SK-N-MC (cell line): ENCODE measurements around the gene DAZAP2.
A peak's percentile ranks its signal among the peaks of the same experiment; 100 is the strongest.

Experiments used
- DNase-seq: peaks from one replicate; pipeline ENCODE4 v3.0.0-alpha.2; 2011; ENCODE audit warnings: low read depth, low spot score
- H3K27ac ChIP-seq: fragments of 200-600 bp; sonication (generic); 2 replicates; pipeline ENCODE4 v1.5.1; 2016; ENCODE audit warnings: mixed run types
- H3K36me3 ChIP-seq: fragments of 200-600 bp; sonication (generic); 2 replicates; pipeline ENCODE4 v1.6.1; 2017; ENCODE audit warnings: antibody characterized with exemption, low read length, mixed read lengths; ENCODE audit not compliant: insufficient read depth
- H3K4me3 ChIP-seq: fragments of 200-600 bp; sonication (generic); 2 replicates; pipeline ENCODE4 v1.5.1; 2016
- H3K9ac ChIP-seq: fragments of 200-600 bp; sonication (generic); 2 replicates; pipeline ENCODE4 v1.8.0; 2017; ENCODE audit warnings: mixed run types, mixed read lengths; ENCODE audit not compliant: insufficient read length
- H3K9me3 ChIP-seq: fragments of 200-600 bp; sonication (generic); 2 replicates; pipeline ENCODE4 v1.6.1; 2017; ENCODE audit warnings: low read depth, mild to moderate bottlenecking, antibody characterized with exemption, low read length, moderate library complexity, mixed read lengths
- EZH2 ChIP-seq: fragments of 200-600 bp; sonication (generic); IDR thresholded peaks from one replicate; pipeline ENCODE4 v1.6.1; 2017; ENCODE audit warnings: antibody characterized with exemption
- FOXP2 ChIP-seq: optimal IDR thresholded peaks from 2 replicates; pipeline ENCODE3; 2011; ENCODE audit warnings: mild to moderate bottlenecking, moderate library complexity; ENCODE audit not compliant: insufficient read depth; ENCODE audit errors: extremely low read length, control extremely low read depth
- POLR2AphosphoS5 ChIP-seq: IDR thresholded peaks from 2 replicates; pipeline ENCODE4 v1.6.1; 2012; ENCODE audit warnings: mild to moderate bottlenecking, low read depth, low read length, borderline replicate concordance

Gene DAZAP2, protein sequence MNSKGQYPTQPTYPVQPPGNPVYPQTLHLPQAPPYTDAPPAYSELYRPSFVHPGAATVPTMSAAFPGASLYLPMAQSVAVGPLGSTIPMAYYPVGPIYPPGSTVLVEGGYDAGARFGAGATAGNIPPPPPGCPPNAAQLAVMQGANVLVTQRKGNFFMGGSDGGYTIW

DNA sequence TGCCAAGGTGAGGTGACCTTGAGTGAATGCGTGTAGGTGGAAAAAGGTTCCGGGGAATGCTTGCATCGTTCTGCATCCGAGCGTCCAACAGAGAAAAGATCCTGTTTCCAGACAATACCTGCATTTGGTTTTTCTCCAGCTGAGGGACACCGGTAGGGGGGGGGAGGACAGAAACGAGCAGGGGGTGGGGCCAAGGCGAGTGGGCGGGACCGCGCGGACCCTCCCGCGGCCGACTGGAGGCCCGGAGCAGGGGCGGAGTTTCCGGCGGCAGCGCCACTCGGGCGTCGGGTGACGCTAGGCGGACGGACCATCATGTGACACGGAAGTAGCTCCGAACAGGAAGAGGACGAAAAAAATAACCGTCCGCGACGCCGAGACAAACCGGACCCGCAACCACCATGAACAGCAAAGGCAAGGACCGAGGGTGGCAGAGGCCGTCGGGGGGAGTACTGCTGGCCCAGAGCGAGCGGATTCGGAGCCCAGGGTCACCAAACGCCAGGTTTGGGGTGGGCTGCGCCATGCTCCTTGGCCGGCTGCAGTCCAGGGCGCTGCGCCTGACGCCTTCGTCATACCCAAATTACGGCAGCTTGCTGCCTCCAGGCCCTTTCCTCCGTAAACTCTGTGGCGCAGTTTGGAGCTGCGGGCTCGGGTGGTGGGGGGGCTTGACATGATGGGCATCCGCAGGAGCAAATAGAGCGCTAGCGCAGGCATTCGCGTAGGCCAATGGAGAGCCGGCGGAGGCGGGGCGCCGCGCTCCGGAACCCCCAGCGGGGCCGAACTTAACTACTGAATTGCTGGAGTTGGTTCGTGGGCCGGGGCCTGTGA lies at the start of gene DAZAP2:
TSS of gene DAZAP2 (plus strand) at position 317 of the 825 bp plus-strand sequence. CDS start at position 399, 82 bp downstream.
- peak within 1 kb of the TSS; percentile 98 for H3K27ac ChIP-seq
- DNase-seq = peak; percentile 77
- peak within 1 kb of the TSS; percentile 94 for H3K4me3 ChIP-seq
- TF ChIP-seq EZH2 (no peak), POLR2AphosphoS5 (peak; percentile 64), FOXP2 (peak; percentile 19)
- H3K9me3 ChIP-seq = no peaks in the 10 kb centered on the region
- peak within 1 kb of the TSS; percentile 98 for H3K9ac ChIP-seq
- peaks cover 32% of the 10 kb centered on the region for H3K36me3 ChIP-seq

DNA sequence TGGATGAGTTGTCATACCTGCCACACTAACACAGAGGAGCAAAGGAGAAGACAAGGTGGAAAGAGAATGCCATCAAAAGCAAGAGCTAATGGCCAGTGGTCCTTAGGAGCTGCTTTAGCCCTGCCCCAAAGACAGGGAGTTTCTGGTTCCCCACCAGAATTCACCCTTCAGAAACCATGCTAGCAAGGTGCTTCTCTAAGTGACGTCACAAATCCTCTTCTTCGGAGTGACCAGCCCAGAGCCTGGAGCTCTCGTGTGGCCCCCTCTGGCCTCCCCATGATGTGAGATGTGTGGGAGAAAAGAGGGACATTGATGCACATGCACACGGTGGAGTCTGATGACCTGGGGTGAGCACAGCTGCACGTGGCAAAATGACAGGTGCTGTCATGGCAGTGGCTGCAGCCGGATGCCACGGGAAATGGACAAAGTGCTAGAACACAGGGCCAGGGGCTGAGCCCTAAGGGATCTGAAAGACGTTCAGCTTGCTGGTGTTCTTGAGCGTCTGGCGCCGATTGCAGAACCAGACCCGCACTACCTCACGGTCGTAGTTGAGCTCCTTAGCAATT lies 48.8 kb upstream of the DAZAP2 start:
- TF ChIP-seq EZH2 = no peak
- TF ChIP-seq FOXP2 = no peak
- no peak for TF ChIP-seq POLR2AphosphoS5
- Histone ChIP-seq H3K9me3 (no peaks in the 10 kb centered on the region), H3K27ac (no peak overlapping the region), H3K36me3 (peaks cover 4% of the 10 kb centered on the region; the same call in 1 of the 2 replicates), H3K4me3 (no peak overlapping the region), H3K9ac (no peak overlapping the region)
- DNase-seq = no peak

DNA sequence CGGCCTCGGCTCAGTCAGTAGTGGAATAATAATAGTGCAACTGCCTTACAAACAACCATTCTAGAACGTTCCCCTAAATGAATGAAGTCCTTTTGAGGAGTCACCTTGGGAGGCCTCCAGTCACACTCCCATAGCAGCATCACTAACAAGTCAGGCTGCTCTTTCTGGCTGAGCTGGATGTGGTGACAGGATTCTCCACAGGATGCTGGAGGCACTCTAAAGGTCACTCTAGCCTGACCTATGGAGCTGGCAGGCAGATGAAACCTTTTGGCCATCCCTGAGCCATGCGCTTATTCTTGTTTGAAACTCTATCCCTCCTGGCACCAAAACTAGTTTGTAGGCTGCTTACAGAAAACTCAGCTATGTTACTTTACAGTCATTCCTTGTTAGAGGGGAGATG lies 47.8 kb upstream of the DAZAP2 start:
- H3K36me3 ChIP-seq = peaks cover 4% of the 10 kb centered on the region; the same call in 1 of the 2 replicates
- H3K9me3 ChIP-seq = no peaks in the 10 kb centered on the region
- TF ChIP-seq POLR2AphosphoS5 = no peak
- no peak for TF ChIP-seq FOXP2
- TF ChIP-seq EZH2 = no peak
- DNase-seq = no peak
- no peak overlapping the region for H3K9ac ChIP-seq
- H3K27ac ChIP-seq = no peak overlapping the region
- H3K4me3 ChIP-seq = no peak overlapping the region

DNA sequence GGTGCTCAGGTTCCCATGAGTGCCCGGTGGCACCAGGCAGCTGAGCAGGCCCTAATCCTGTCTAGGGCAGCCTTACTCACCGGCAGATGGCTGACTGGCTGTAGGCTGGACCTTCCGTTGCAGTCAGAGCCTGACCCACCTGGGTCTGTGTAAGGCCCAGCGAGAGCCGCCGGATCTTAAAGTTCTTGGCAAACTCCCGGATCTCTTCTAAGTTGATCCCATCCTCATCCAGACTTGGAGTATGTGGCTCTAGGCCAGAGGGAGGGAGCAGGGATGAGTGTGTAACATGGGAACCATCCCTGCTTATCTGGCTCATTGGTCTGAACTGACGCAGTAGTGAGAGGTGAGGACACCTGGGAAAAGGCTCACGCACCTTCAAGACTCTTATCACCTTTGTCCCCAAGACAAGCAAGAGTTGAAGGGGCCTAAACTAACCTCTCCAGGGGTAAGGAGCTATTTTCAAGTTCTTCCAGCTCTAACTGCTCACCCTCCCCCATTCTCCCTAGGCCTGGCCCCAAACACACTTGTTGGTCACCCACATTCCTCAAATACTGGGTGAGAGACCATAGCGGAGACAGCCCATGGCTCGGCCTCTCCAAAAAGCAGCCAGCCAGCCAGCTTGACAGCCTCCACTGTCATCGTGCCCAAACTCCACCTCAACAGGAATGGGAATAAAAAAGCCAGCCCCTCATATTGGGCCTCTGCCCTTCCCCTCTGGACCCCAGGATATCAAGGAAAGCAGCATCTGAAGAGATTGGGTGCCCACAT lies 46.9 kb upstream of the DAZAP2 start:
- TF ChIP-seq EZH2 = no peak
- TF ChIP-seq FOXP2 = no peak
- no peak for TF ChIP-seq POLR2AphosphoS5
- H3K4me3 ChIP-seq = no peak overlapping the region
- DNase-seq = no peak
- H3K9me3 ChIP-seq = no peaks in the 10 kb centered on the region
- no peak overlapping the region for H3K27ac ChIP-seq
- H3K9ac ChIP-seq = no peak overlapping the region
- H3K36me3 ChIP-seq = peaks cover 4% of the 10 kb centered on the region; the same call in 1 of the 2 replicates

DNA sequence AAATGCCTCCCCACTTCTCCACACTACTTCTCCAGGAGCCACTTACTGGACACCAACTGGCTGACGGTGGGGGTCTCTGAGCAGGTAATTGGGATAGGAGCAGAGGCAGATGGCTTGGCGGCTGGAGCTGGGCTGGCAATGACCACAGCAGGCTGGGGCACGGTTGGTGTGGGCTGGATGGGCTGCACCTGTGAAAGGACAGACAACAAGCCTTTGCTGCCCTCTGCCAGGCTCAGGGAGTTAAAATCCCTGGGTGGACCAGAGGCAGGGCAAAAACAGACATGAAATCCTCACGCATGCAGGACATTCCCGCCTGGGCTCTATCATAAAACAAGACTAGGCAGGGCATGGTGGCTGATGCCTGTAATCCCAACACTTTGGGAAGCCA lies 46.3 kb upstream of the DAZAP2 start:
- no peak for DNase-seq
- Histone ChIP-seq H3K9ac (no peak overlapping the region), H3K4me3 (no peak overlapping the region), H3K9me3 (no peaks in the 10 kb centered on the region), H3K36me3 (peaks cover 4% of the 10 kb centered on the region; the same call in 1 of the 2 replicates), H3K27ac (no peak overlapping the region)
- no peak for TF ChIP-seq POLR2AphosphoS5

DNA sequence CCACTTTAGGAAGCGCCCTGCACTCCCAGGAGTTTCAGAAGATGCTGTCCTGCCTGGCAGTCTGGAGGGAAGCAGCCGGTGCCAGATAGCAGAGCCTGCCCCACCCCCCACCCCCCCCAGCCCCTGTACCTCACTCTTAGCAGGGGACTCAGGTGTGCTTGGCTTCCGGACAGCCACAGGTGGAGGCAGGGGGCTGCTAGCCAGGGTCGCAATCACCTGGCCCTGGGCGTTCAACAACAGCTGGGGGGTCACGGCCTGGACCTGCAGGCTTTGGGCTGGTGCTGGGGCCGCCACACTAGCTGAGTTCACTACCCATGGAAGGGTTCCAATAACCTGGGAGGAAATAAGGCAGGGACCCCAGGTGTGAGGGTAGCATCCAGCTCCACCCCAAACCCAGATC lies 42.8 kb upstream of the DAZAP2 start:
- Histone ChIP-seq H3K4me3 (no peak overlapping the region), H3K9me3 (no peaks in the 10 kb centered on the region), H3K9ac (no peak overlapping the region), H3K36me3 (peaks cover 4% of the 10 kb centered on the region; the same call in 1 of the 2 replicates), H3K27ac (no peak overlapping the region)
- no peak for DNase-seq
- TF ChIP-seq POLR2AphosphoS5 = no peak

DNA sequence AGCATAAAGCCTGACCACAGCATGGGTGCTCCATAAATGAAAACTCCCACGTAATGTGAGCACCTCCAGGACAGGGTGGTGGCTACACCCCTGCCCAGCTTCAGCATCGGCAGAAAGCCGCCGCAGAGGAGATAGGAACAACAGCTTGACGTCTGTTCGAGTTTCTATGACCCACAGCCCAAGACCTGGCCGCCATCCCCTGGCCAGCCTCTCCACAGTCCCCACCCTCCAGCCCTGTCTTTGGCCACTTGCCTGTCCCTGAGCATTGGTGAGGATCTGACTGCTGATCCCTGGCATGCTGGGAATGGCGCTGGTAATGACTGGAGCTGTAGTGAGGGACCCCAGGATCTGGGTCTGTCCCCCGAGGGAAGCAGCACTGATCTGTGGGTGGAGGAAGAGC lies 42.1 kb upstream of the DAZAP2 start:
- Histone ChIP-seq H3K36me3 (peaks cover 4% of the 10 kb centered on the region; the same call in 1 of the 2 replicates), H3K9ac (no peak overlapping the region), H3K27ac (no peak overlapping the region), H3K9me3 (no peaks in the 10 kb centered on the region), H3K4me3 (no peak overlapping the region)
- DNase-seq = no peak
- TF ChIP-seq EZH2 = no peak
- TF ChIP-seq FOXP2 = no peak
- no peak for TF ChIP-seq POLR2AphosphoS5

DNA sequence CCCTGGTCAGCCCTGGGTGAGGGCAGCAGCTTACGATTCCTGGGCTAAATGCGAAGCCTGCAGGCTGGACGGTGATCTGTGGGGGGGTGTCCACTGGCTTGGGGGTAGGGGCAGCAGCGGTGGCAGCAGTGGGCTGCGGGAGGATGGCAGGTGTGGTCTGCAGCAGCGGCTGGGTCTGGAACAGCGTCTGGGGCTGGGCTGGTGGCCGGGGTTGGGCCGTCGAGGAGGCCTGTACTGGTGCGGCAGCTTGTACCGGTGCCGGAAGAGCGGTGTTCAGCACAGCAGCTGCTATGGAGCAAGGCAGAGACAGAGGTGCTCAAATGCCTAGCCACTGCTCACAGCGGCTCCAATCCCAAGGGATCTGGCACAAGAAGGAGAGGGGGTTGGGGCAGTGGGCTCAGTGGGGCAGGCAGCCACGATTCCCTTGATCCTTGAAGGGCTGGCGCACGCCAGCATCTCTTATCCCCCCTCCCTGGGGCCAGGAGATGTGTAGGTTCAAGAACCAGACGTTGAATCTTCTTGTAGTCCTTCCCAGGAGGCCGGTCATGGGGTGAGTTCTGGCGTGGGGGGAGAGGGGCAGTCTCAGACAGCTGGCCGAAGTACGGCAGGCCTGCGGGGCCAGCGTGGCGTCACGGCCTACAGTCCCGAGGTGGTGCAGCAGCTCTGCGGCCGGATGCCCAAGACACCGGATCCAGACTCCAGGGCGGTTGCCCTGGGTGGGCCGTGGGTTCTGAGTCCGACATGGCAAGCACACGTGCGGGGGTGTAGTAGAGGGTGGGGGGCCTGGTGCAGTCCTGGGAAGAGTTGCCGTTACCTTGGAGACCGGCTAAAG lies 40.7 kb upstream of the DAZAP2 start:
- Histone ChIP-seq H3K27ac (no peak overlapping the region), H3K36me3 (no peaks in the 10 kb centered on the region), H3K9ac (no peak overlapping the region), H3K4me3 (no peak overlapping the region), H3K9me3 (no peaks in the 10 kb centered on the region)
- TF ChIP-seq POLR2AphosphoS5 = no peak
- no peak for TF ChIP-seq FOXP2
- no peak for TF ChIP-seq EZH2
- DNase-seq = no peak
